ENCODE measurements around the gene FXYD7. TPM values are rescaled to one million over a fixed set of nuclear protein-coding genes. Genes with fewer than 3 reads are reported as not detected.

The FXYD7 gene
- polyA plus RNA-seq, 1 donor from 2014 or later = 35.7 TPM

GRCh38 chr19:35171730-35172129 lies 28.7 kb downstream of the FXYD7 start:
- Histone ChIP-seq H3K27ac (ENCODE audit: low read length) (no peak overlapping the region), H3K27me3 (ENCODE audit: insufficient read depth, low read depth, low read length) (no peaks in the 10 kb centered on the region), H3K4me3 (ENCODE audit: low read length) (no peak overlapping the region), H3K9me3 (ENCODE audit: low read length) (no peaks in the 10 kb centered on the region), H3K9ac (ENCODE audit: low read length) (no peak overlapping the region), H4K20me1 (ENCODE audit: insufficient read depth) (no peaks in the 10 kb centered on the region), H3K4me2 (ENCODE audit: low read length) (no peak overlapping the region), H3K36me3 (ENCODE audit: insufficient read depth, low read length) (no peaks in the 10 kb centered on the region), H3K79me2 (replicated peaks; ENCODE audit: insufficient read depth, low read length) (no peaks in the 10 kb centered on the region), H2AFZ (ENCODE audit: low read depth, low read length) (no peak overlapping the region), H3F3A (ENCODE audit: insufficient read depth, low read length, poor library complexity, severe bottlenecking) (no peaks in the 10 kb centered on the region), H3K9me2 (ENCODE audit: insufficient read depth, low read length) (no peaks in the 10 kb centered on the region)
- TF ChIP-seq, protein P1, sequence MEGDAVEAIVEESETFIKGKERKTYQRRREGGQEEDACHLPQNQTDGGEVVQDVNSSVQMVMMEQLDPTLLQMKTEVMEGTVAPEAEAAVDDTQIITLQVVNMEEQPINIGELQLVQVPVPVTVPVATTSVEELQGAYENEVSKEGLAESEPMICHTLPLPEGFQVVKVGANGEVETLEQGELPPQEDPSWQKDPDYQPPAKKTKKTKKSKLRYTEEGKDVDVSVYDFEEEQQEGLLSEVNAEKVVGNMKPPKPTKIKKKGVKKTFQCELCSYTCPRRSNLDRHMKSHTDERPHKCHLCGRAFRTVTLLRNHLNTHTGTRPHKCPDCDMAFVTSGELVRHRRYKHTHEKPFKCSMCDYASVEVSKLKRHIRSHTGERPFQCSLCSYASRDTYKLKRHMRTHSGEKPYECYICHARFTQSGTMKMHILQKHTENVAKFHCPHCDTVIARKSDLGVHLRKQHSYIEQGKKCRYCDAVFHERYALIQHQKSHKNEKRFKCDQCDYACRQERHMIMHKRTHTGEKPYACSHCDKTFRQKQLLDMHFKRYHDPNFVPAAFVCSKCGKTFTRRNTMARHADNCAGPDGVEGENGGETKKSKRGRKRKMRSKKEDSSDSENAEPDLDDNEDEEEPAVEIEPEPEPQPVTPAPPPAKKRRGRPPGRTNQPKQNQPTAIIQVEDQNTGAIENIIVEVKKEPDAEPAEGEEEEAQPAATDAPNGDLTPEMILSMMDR (IDR thresholded peaks at IDR 0.05; ENCODE audit: poor library complexity, severe bottlenecking) = no peak
- TF ChIP-seq TAF1 (IDR thresholded peaks at IDR 0.05; ENCODE audit: low read depth) (no peak), POLR2AphosphoS5 (IDR thresholded peaks at IDR 0.05) (no peak), EP300 (conservative IDR thresholded peaks at IDR 0.05; ENCODE audit: poor library complexity, severe bottlenecking) (no peak), MXI1 (conservative IDR thresholded peaks at IDR 0.05; ENCODE audit: poor library complexity, severe bottlenecking) (no peak), RAD21 (conservative IDR thresholded peaks at IDR 0.05) (no peak), REST (IDR thresholded peaks at IDR 0.05; ENCODE audit: borderline replicate concordance) (no peak), EZH2 (IDR thresholded peaks at IDR 0.05; ENCODE audit: borderline replicate concordance, insufficient read depth, low read length, poor library complexity, severe bottlenecking) (no peak), SMC3 (conservative IDR thresholded peaks at IDR 0.05; ENCODE audit: poor library complexity) (no peak)

DNA sequence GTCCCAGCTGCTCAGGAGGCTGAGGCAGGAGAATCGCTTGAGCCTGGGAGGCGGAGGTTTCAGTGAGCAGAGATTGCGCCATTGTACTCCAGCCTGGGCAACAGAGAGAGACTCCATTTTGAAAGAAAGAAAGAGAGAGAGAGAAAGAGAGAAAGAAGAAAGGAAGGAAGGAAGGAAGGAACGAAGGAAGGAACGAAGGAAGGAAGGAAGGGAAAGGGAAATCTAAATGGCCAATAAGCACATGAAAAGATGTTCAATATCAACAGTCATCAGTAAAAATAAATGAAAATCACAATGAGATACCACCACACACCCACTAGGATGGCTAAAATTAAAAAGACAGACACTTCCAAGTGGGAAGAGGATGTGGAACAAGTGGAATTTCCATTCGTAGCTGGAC lies 31.2 kb downstream of the FXYD7 start:
- no peaks in the 10 kb centered on the region for H3F3A ChIP-seq (ENCODE audit: insufficient read depth, low read length, poor library complexity, severe bottlenecking)
- H3K4me2 ChIP-seq (ENCODE audit: low read length) = no peak overlapping the region
- H3K9me2 ChIP-seq (ENCODE audit: insufficient read depth, low read length) = no peaks in the 10 kb centered on the region
- TF ChIP-seq TAF1 (IDR thresholded peaks at IDR 0.05; ENCODE audit: low read depth) = no peak
- H3K36me3 ChIP-seq (ENCODE audit: insufficient read depth, low read length) = no peaks in the 10 kb centered on the region
- no peaks in the 10 kb centered on the region for H4K20me1 ChIP-seq (ENCODE audit: insufficient read depth)
- H3K27me3 ChIP-seq (ENCODE audit: insufficient read depth, low read depth, low read length) = no peaks in the 10 kb centered on the region
- no peaks in the 10 kb centered on the region for H3K9me3 ChIP-seq (ENCODE audit: low read length)
- no peak overlapping the region for H2AFZ ChIP-seq (ENCODE audit: low read depth, low read length)
- H3K9ac ChIP-seq (ENCODE audit: low read length) = no peak overlapping the region
- H3K27ac ChIP-seq (ENCODE audit: low read length) = no peak overlapping the region
- H3K4me3 ChIP-seq (ENCODE audit: low read length) = no peak overlapping the region
- no peaks in the 10 kb centered on the region for H3K79me2 ChIP-seq (replicated peaks; ENCODE audit: insufficient read depth, low read length)

DNA sequence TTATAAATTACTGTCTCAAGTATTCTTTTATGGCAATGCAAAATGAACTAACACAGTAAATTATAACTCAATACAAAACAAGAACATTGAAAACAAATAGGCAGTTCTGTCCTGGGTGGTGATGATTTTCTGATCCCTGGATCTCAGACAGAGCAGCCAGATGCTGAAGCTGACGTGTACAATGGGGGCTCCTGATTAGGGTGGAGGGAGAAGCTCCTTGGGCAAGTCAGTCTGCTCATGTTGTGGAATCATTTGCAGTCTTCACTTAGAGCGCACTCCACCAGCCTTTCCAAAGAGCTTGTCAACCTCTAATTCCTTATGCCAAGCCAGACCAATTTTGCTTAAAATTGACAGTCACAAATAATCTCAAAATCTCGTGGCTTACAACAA lies 33.1 kb downstream of the FXYD7 start:
- no peak overlapping the region for H3K27ac ChIP-seq (ENCODE audit: low read length)
- H3F3A ChIP-seq (ENCODE audit: insufficient read depth, low read length, poor library complexity, severe bottlenecking) = no peaks in the 10 kb centered on the region
- TF ChIP-seq, protein P1 (IDR thresholded peaks at IDR 0.05; ENCODE audit: poor library complexity, severe bottlenecking) = no peak
- no peak for TF ChIP-seq RAD21 (conservative IDR thresholded peaks at IDR 0.05)
- no peak for TF ChIP-seq MXI1 (conservative IDR thresholded peaks at IDR 0.05; ENCODE audit: poor library complexity, severe bottlenecking)
- TF ChIP-seq TAF1 (IDR thresholded peaks at IDR 0.05; ENCODE audit: low read depth) = no peak
- TF ChIP-seq REST (IDR thresholded peaks at IDR 0.05; ENCODE audit: borderline replicate concordance) = no peak
- no peak for TF ChIP-seq EP300 (conservative IDR thresholded peaks at IDR 0.05; ENCODE audit: poor library complexity, severe bottlenecking)
- TF ChIP-seq SMC3 (conservative IDR thresholded peaks at IDR 0.05; ENCODE audit: poor library complexity) = no peak
- TF ChIP-seq POLR2AphosphoS5 (IDR thresholded peaks at IDR 0.05) = no peak
- TF ChIP-seq EZH2 (IDR thresholded peaks at IDR 0.05; ENCODE audit: borderline replicate concordance, insufficient read depth, low read length, poor library complexity, severe bottlenecking) = no peak
- H4K20me1 ChIP-seq (ENCODE audit: insufficient read depth) = no peaks in the 10 kb centered on the region
- no peak overlapping the region for H3K4me2 ChIP-seq (ENCODE audit: low read length)
- no peaks in the 10 kb centered on the region for H3K9me2 ChIP-seq (ENCODE audit: insufficient read depth, low read length)
- no peaks in the 10 kb centered on the region for H3K36me3 ChIP-seq (ENCODE audit: insufficient read depth, low read length)
- H3K9me3 ChIP-seq (ENCODE audit: low read length) = no peaks in the 10 kb centered on the region
- H3K79me2 ChIP-seq (replicated peaks; ENCODE audit: insufficient read depth, low read length) = no peaks in the 10 kb centered on the region
- no peak overlapping the region for H3K9ac ChIP-seq (ENCODE audit: low read length)
- H3K27me3 ChIP-seq (ENCODE audit: insufficient read depth, low read depth, low read length) = no peaks in the 10 kb centered on the region
- no peak overlapping the region for H2AFZ ChIP-seq (ENCODE audit: low read depth, low read length)
- no peak overlapping the region for H3K4me3 ChIP-seq (ENCODE audit: low read length)

All from neural cell (in vitro differentiated cells).